Stimulated activated CD8-positive, alpha-beta memory T cell treated with anti-CD3 and anti-CD28 coated beads, Interleukin-15, amount 100 ng/mL, for 48 hours (primary cell): ENCODE data around the gene DDX39A.
"Not testable (repeated sequence)": the region's sequence is repeated elsewhere in the genome, so short reads cannot be mapped to it uniquely, and the experiment has no call there.

Source experiments
- DNase-seq, 2 donors: peaks; one replicate each; pipeline ENCODE4 v3.0.0-alpha.2; 2020; ENCODE audit warnings: low read depth in 2 of 2

DDX39A gene

DNA sequence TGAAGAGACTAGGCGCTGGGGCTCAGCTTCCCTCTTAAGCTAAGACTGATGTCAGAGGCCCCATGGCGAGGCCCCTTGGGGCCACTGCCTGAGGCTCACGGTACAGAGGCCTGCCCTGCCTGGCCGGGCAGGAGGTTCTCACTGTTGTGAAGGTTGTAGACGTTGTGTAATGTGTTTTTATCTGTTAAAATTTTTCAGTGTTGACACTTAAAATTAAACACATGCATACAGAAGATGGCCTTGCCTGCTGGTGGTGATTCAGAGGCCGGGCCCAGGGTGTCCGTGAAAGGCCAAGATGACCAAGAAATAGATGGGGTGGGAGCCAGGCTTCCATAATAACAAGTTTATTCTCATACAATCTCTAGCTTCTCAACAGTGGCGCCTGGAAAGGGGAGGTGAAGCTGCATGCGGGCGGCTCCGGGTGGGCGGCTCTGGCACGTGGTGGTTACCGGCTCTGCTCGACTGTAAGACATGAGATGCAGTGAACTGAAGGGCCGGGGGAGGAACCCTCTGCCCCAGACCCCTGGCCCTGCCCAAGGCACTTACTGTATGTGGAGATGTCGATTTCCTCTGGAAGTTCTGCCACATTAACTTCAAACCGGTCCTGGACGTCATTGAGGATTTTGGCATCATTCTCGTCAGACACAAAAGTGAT, 10.5 kb downstream of the DDX39A start:
- no peak for DNase-seq

DNA sequence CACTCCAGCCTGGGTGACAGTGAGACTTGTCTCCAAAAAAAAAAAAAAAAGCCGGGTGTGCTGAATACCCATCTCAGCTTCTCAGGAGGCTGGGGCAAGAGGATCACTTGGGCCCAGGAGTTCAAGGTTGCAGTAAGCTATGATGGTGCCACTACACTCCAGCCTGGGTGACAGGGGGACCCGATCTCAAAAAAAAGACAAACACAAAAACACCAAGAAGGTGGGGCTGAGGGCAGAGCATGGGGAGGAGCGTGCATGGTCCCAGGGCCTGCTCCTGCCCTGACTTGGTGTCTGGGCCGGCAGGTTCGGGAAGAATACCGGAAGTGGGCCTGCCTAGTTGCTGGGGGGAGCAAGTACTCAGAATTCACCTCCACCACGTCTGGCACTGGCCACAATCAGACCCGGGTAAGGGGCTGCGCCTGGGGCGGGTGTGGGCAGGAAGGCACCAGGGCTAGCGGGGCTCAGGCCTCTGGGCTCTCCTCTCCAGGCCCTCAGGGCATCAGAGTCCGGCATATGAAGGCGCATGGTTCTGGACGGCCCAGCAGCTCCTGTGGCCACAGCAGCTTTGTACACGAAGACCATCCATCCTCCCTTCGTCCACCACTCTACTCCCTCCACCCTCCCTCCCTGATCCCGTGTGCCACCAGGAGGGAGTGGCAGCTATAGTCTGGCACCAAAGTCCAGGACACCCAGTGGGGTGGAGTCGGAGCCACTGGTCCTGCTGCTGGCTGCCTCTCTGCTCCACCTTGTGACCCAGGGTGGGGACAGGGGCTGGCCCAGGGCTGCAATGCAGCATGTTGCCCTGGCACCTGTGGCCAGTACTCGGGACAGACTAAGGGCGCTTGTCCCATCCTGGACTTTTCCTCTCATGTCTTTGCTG, 11.3 kb downstream of the DDX39A start:
- no peak for DNase-seq

DNA sequence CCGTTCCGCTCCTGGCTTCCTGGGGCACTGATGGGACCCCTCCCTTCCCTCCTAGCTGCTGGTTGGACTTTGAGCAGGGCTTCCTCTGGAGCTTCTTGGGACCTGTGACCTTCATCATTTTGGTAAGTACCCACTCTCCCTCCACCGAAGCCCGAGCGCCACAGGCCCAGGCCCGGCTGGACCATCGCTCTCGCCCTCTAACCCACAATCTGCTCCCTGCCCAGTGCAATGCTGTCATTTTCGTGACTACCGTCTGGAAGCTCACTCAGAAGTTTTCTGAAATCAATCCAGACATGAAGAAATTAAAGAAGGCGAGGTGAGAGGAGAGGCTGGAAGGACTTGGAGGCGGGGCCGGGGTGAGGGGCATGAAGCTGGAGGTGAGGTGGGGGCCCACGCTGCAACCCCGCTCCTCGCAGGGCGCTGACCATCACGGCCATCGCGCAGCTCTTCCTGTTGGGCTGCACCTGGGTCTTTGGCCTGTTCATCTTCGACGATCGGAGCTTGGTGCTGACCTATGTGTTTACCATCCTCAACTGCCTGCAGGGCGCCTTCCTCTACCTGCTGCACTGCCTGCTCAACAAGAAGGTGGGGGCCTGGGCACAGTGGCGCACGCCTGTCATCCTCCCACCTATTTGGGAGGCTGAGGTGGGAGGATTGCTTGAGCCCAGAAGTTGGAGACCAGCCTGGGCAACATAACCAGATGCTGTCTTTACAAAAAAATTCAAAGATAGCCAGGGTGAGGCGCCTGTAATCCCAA, 12.3 kb downstream of the DDX39A start:
- no peak for DNase-seq

DNA sequence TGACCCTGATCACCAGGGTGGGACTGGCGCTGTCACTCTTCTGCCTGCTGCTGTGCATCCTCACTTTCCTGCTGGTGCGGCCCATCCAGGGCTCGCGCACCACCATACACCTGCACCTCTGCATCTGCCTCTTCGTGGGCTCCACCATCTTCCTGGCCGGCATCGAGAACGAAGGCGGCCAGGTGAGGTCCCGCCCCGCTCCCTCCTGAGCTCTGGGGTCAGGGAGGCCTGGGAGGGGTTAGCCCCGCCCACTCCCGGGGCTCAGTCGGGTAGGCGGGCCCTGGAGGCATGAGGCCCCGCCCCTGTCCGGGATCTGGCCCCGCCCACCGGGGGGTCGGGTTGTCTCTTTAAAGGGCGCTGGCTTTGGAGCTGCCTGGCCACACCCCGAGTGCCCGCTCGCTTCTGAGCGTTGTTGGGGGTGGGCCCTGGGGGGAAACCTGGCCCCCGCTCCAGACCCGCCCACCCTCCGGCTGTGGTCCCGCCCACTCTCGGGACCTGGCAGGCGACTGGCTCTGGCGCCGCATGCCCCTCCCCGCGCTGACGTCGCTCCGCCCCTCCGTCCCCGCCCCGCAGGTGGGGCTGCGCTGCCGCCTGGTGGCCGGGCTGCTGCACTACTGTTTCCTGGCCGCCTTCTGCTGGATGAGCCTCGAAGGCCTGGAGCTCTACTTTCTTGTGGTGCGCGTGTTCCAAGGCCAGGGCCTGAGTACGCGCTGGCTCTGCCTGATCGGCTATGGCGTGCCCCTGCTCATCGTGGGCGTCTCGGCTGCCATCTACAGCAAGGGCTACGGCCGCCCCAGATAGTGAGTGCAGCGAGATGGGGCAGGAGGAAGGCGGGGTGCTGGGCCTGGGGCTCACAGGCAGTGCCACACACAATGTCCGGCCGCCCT, 13.1 kb downstream of the DDX39A start:
- DNase-seq = peak; percentile 88 to 92

DNA sequence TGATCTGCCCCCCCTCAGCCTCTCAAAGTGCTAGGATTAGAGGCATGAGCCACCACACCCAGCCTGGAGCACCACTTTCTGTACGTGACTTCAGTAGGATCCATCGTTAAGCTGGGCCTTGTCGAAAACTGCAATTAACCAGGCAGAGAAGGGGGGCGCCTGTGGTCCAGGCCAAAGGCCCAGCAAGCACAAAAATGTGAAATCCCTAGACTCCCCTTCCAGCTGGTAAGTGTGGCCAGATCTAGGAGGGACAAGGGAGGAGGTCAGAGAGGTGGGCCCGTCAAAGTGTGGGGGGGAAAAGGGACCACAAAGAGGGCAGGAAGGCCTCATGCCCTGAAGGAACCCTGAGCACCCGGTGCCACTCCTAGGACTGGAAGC, 13.8 kb downstream of the DDX39A start:
- DNase-seq = no peak

DNA sequence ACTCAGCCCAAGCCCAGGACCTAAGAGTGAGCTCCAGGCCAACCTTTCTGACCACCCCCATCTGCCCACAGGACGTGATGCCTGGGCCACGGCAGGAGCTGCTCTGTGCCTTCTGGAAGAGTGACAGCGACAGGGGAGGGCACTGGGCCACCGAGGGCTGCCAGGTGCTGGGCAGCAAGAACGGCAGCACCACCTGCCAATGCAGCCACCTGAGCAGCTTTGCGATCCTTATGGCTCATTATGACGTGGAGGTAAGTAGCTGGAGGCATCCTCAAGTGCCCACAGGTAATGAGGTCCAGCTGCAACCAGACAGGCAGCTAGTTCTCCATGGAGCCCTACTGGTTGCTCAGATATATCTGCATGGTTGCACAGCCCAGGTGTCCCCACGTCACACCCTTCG, 14.8 kb downstream of the DDX39A start:
- no peak for DNase-seq

DNA sequence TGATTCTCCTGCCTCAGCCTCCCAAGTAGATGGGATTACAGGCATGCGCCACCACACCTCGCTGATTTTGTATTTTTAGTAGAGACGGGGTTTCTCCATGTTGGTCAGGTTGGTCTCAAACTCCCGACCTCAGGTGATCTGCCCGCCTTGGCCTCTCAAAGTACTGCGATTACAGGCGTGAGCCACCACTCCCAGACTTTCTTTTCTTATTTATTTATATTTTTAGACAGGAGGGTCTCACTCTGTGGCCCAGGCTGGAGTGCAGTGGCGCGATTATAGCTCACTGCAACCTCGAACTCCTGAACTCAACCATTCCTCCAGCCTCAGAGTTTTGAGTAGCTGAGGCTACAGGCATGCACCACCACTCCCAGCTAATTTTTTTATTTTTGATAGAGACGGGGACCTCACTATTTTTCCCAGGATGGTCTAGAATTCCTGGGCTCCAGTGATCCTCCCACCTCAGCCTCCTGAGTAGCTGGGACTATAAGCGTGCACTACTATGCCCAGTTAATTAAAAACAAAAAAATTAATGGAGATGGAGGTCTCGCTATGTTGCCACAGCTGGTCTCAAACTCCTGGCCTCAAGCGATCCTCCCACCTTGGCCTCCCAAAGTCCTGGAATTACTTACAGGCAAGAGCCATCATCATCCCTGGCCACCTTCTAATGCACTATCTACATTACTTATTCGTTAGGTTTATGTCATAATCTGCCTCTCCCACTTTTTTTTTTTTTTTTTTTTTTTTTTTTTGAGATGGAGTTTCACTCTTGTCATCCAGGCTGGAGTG, 15.8 kb downstream of the DDX39A start:
- not testable (repeated sequence) for DNase-seq

DNA sequence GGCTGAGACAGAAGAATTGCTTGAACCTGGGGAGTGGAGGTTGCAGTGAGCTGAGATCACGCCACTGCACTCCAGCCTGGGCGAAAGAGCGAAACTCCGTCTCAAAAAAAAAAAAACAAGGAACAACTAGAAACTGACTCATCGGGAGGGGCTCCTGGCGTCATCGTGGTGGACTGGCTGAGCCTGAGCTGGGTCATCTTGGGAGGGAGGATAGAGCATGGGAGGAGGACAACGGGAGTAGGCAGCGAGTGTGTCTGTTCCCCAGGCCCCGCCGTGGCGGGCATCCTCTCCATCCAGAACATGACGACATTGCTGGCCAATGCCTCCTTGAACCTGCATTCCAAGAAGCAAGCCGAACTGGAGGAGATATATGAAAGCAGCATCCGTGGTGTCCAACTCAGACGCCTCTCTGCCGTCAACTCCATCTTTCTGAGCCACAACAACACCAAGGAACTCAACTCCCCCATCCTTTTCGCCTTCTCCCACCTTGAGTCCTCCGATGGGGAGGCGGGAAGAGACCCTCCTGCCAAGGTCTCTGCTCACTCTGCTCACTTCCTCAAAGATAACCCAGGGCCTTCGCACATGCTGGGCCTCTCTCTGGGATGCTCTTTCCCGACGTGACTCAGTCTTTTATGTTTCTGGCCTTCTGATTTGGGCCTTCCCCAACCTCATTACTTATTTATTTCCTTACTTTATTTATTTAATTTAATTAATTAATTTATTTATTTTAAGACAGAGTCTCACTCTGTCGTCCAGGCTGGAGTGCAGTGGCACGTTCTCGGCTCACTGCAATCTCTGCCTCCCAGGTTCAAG, 16.6 kb downstream of the DDX39A start:
- no peak for DNase-seq

DNA sequence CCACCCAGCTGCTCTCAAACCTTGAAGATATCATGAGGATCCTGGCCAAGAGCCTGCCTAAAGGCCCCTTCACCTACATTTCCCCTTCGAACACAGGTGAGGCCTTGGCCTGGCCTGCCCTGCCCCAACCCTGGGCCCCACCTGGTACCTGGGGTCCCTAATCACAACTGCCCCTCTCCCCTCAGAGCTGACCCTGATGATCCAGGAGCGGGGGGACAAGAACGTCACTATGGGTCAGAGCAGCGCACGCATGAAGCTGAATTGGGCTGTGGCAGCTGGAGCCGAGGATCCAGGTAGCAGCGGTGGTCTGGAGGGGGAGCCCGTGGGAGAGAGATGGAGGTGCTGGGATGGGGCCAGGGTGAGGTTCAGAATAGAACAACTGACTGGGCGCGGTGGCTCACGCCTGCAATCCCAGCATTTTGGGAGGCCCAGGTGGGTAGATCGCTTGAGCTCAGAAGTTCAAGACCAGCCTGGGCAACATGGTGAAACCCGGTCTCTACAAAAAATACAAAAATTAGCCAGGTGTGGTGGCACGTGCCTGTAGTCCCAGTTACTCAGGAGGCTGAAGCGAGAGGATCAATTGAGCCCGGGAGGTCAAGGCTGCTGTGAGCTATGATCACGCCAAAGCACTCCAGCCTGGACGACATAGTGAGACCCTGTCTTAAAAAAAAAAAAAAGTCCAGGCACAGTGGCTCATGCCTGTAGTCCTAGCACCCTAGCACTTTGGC, 17.5 kb downstream of the DDX39A start:
- no peak for DNase-seq

DNA sequence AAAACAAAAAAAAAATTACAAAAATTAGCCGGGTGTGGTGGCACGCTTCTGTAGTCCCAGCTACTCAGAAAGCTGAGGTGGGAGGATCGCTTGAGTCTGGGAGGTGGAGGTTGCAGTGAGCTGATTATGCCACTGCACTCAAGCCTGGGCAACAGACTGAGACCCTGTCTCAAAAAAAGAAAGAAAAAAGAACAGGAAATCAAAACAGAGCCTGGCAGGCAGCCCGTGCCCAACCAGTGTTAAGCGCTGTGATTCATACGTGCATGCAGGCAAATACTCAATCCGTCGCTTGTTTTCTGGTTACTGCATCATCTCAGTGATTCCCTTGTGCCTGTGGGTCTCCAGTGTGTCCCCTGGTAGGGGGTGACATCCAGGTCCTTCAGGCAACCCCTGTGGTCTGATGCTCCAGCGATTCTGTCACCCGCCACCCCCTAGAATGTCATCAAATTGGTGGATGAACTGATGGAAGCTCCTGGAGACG, 18.1 kb downstream of the DDX39A start:
- no peak for DNase-seq

DNA sequence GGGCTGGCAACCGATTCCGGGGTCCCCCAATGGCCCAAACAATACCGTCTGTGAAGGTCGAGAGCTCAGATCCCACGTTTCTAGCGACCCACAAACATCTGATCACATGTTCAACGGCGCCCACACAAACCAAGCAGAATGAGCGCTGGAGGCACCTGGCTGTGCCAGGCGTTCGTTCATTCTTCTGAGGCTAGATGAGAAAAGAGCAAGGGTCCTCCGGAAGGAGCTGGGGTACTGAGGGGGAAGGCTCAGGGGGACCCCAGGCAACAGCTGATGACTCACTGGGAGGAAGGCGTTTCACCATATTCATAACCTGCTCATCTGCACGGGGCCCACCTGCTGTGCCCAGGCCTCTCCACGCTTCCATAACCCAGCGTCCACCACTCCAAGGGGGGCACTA, 22.0 kb downstream of the DDX39A start:
- DNase-seq = not testable (repeated sequence)

DNA sequence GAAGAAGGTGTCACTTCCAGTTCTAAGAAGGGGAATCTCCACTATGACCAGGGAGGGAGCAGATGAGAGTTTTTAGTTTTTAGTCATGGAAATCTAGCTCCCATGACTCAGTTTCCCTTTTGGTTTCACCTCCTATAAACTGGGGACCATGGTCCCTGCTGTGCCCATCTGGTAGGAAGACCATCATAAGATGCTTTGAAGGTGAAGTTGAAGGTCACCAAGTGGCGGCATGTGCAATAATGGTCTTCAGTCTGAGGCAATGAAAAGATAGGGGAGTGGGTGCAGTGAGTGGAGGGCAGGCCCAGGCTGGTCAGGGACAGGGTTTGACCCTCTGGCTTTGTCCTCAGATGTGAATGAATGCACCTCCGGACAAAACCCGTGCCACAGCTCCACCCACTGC, 22.4 kb downstream of the DDX39A start:
- DNase-seq = not testable (repeated sequence)

DNA sequence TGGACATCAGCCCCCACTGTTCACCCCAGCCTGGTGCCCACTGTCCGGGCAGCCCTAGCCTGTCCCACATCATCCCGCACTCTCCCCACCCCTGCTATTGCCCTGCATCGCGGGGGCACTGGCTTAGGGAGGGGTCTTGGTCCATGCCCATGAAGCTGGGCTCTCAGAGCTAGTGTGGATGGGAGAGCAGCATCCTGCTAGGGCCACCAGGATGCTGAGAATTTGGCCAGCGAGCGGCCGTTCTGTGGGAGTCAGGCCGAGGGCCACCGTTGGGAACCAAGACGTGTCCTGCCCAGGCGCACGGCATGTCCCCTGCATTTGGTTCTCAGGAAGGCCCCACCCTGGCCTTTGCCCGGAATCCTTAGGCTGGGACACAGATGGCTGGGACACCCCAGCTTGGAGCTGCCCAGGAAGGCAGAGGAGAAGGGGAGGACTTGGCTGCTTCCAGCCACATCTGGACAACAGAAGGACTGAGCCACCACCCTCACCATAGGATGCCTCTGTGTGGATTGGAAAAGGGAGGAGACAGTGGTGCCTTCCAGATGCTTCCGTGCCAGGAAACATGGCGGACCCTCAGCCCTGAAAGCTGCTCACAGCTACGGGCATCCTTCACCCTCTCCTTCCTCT, 23.3 kb downstream of the DDX39A start:
- DNase-seq = no peak

DNA sequence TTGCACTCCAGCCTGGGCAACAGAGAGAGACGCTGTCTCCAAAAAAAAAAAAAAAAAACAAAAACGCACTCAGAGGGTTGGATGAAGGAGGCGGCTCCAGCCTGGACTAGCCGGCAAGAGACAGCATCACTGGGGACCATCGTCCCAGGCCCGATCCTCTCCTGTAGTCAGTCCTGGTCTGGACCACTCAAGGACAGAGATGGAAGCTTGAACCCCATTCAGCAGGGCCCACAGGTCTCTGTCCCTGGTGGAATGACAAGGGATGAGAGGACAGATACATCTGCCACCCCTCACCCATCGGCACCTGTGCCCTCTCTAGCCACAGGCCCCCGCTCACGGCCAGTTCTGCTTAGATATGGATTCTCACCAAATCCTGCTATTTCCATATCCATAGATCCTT, 23.9 kb downstream of the DDX39A start:
- DNase-seq = no peak

DNA sequence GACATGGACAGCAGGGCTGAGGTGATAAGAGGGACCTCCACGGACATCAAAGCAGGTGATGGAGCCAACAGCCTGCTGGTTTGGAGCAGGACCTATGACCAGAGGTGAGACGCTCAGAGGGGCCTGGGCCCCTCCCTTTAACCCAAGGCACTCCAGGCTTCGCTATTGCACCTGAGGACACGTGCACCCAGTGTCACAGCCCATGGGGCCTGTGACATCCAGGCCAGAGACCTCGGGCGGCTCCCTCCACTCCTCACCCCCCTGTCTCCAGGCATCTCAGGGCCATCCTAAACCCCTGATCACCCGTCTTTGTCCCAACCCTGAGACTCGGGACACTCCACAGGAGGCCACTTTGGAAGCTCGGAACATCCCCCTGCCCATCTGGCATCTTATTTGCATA, 25.0 kb downstream of the DDX39A start:
- no peak for DNase-seq

DNA sequence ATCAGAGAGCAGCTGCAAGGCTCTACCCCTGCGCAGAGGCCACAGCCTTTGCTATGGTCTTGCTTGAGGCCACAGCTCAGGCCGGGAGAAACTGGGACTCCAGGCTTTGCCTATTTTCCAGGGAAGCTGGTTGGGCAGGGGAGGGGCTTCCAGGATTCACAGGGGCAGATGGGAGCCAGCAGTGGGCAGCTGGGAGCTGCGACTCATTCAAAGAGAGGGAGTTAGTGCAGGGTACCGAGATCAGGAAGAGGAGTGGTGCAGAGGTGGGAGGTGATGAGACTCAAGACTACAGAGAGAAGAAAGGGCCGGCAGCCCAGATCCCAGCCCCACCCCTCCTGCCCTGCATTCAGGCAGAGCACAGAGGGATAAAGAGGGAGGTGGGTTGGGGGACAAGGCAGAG, 25.8 kb downstream of the DDX39A start:
- DNase-seq = no peak

DNA sequence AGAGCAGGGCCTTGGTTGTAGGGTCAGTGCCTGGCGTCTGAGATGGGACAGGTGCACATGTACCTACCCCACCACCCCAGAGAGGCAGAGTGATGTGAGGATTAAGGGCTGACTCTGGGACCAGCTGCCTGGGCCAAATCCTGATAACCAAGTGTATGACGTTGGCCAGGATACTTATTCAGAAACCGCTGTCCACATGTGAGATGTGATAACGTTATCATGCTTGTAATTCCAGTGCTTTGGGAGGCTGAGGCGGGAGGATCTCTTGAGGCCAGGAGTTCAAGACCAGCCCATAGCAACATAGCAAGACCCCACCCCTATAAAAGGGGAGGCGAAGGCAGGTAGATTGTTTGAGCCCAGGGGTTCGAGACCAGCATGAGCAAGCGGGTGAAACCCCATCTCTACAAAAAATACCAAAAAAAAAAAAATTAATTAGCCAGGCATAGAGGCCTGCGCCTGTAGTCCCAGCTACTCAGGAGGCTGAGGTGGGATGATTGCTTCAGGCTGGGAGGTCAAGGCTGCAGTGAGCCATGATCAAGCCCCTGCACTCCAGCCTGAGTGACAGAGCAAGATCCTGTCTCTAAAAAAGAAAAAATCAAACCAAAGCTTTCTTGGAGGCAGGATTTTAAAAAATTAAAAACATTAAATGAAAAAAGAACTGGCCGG, 27.9 kb downstream of the DDX39A start:
- no peak for DNase-seq

DNA sequence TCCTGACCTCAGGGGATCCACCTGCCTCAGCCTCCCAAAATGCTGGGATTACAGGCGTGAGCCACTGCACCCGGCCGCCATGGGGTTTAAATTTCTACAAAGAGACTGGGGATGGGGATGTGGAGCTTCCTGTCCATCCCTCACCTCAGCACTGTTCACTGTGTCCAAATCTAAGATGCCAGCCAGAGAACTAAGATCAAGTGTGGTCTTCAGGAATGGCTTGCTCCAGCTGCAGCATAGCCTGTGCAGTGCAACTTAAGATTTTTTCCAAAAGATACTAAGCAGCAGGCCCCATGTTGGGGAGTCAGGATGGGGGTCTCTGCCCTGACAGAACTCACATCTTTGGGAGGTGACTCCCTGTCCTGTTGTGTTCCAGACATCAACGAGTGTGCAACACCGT, 28.6 kb downstream of the DDX39A start:
- DNase-seq = no peak
